HEK293T (cell line): ENCODE data around the gene SOCS2.
"Not testable (repeated sequence)": the region's sequence is repeated elsewhere in the genome, so short reads cannot be mapped to it uniquely, and the experiment has no call there.

Source experiments
- CTCF ChIA-PET: fragments of 350-600 bp; formaldehyde crosslinking; extraction: SDS; loops from one replicate; lab custom pipeline; 2021; ENCODE audit warnings: antibody characterized with exemption, inconsistent platforms; lab: Yijun Ruan, JAX
- POLR2A ChIA-PET: fragments of 350-600 bp; formaldehyde crosslinking; extraction: SDS; loops from one replicate; lab custom pipeline; 2020; ENCODE audit warnings: antibody characterized with exemption, inconsistent platforms; lab: Yijun Ruan, JAX
- DNase-seq: peaks from one replicate; pipeline ENCODE4 v3.0.0; 2012; ENCODE audit warnings: mixed read lengths; ENCODE audit errors: extremely low spot score
- ARNT ChIP-seq: fragments of 450-650 bp; IDR thresholded peaks from 2 replicates; pipeline ENCODE4 v1.6.1; 2017; ENCODE audit warnings: mild to moderate bottlenecking
- BHLHE40 ChIP-seq: fragments of 450-650 bp; IDR thresholded peaks from 2 replicates; pipeline ENCODE4 v1.6.1; 2016; ENCODE audit warnings: mild to moderate bottlenecking, moderate library complexity, borderline replicate concordance
- CTBP1 ChIP-seq: fragments of 450-650 bp; IDR thresholded peaks from 2 replicates; pipeline ENCODE4 v1.6.1; 2016; ENCODE audit warnings: borderline replicate concordance
- ELF4 ChIP-seq: fragments of 450-650 bp; IDR thresholded peaks from 2 replicates; pipeline ENCODE4 v1.6.1; 2017; ENCODE audit warnings: antibody characterized with exemption
- FOXA1 ChIP-seq: fragments of 450-650 bp; IDR thresholded peaks from 2 replicates; pipeline ENCODE4 v1.6.1; 2016; ENCODE audit warnings: mild to moderate bottlenecking
- FOXK2 ChIP-seq: fragments of 450-650 bp; IDR thresholded peaks from 2 replicates; pipeline ENCODE4 v1.6.1; 2016; ENCODE audit warnings: mild to moderate bottlenecking
- FOXM1 ChIP-seq: fragments of 450-650 bp; IDR thresholded peaks from 2 replicates; pipeline ENCODE4 v1.6.1; 2017; ENCODE audit warnings: mild to moderate bottlenecking, borderline replicate concordance
- HDGF ChIP-seq: fragments of 450-650 bp; IDR thresholded peaks from 2 replicates; pipeline ENCODE4 v1.6.1; 2017; ENCODE audit warnings: antibody characterized with exemption, borderline replicate concordance
- L3MBTL2 ChIP-seq: fragments of 450-650 bp; conservative IDR thresholded peaks from 2 replicates; pipeline ENCODE4 v1.6.1; 2016; ENCODE audit warnings: mild to moderate bottlenecking
- LEF1 ChIP-seq: fragments of 450-650 bp; IDR thresholded peaks from 2 replicates; pipeline ENCODE4 v1.6.1; 2017; ENCODE audit warnings: mild to moderate bottlenecking, borderline replicate concordance
- NFRKB ChIP-seq: fragments of 450-650 bp; IDR thresholded peaks from 2 replicates; pipeline ENCODE4 v1.6.1; 2016; ENCODE audit warnings: mild to moderate bottlenecking, moderate library complexity
- SP1 ChIP-seq: fragments of 450-650 bp; IDR thresholded peaks from 2 replicates; pipeline ENCODE4 v1.6.1; 2017
- SUZ12 ChIP-seq: fragments of 450-650 bp; IDR thresholded peaks from 2 replicates; pipeline ENCODE4 v1.6.1; 2016; ENCODE audit warnings: mild to moderate bottlenecking
- TARDBP ChIP-seq: fragments of 450-650 bp; IDR thresholded peaks from 2 replicates; pipeline ENCODE4 v1.6.1; 2016
- ZNF384 ChIP-seq: fragments of 450-650 bp; IDR thresholded peaks from 2 replicates; pipeline ENCODE4 v1.6.1; 2016
- TF ChIP-seq, protein P1 (sequence below): fragments of 450-650 bp; IDR thresholded peaks from 2 replicates; pipeline ENCODE4 v1.6.1; 2016

The SOCS2 gene

DNA sequence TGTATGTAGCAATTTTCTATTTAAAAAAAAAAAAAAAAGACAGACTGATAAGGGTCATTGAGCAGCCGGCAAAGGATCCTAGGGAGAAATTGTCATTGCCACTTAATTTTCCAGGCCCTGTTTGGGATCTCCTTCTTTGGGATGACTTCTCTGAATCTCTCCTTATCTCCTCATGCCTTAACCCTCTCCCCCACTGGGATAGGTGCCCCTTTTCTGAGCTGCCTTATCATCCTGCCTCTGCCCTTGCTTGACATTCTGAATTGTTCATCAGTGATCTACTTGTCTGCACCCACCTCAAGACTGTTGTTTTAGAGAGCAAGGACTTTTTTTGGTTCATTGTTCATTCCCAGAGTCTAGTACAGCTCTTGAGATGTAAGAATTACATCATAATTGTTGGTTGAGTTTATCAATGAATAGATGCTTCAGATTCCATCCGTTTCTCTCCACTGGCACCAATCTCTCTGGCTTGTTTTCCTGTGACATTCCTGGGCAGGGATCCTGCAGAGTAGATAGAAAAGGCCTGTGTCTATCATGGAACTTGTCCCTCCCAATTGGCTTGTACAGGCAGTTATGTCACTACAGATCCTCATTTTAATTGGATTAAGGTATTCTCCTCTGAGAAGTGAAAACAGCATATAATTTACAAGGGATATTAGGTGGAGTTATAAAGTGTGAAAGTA is 42.6 kb downstream of the SOCS2 start:
- no peak for DNase-seq
- CTCF ChIA-PET: no interaction called here

DNA sequence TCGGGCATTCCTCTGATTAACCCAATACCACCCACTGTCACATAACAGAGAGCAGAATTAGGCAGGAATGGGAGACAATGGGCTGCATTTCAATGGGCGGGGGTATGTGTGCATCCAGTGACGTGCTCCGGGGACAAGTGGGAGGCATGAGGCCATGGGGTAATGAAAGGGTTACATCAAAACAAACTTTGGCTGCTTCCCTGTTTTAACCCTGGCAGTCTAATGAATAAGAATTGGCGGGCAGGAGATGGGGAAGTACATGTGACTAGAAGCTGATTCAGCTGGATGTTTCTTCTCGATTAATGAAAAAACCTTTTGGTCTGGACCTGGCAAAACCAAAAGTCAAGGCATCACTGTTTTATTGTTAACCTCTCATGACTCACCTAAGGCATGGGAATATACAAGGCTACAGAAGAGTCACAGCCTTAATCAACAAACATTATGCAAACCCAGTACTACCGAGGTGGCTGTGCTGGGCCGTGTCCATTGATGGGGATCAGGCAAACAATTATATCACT is 44.2 kb downstream of the SOCS2 start:
- TF ChIP-seq FOXK2: no peak
- no peak for TF ChIP-seq FOXM1
- TF ChIP-seq, protein P1, sequence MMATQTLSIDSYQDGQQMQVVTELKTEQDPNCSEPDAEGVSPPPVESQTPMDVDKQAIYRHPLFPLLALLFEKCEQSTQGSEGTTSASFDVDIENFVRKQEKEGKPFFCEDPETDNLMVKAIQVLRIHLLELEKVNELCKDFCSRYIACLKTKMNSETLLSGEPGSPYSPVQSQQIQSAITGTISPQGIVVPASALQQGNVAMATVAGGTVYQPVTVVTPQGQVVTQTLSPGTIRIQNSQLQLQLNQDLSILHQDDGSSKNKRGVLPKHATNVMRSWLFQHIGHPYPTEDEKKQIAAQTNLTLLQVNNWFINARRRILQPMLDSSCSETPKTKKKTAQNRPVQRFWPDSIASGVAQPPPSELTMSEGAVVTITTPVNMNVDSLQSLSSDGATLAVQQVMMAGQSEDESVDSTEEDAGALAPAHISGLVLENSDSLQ: no peak
- no peak for TF ChIP-seq ELF4
- TF ChIP-seq SP1: no peak
- no peak for TF ChIP-seq LEF1
- no peak for TF ChIP-seq SUZ12
- TF ChIP-seq ARNT: no peak
- DNase-seq: no peak
- ChIA-PET CTCF (no interaction called here), POLR2A (no interaction called here)

More for the DNA sequence above, 42.6 kb downstream of the SOCS2 start:
- POLR2A ChIA-PET: no interaction called here
- TF ChIP-seq BHLHE40 (no peak), LEF1 (no peak), TARDBP (no peak), FOXK2 (no peak), ZNF384 (no peak), CTBP1 (no peak), ARNT (no peak), FOXA1 (no peak), NFRKB (no peak), SUZ12 (no peak), HDGF (no peak), FOXM1 (no peak), L3MBTL2 (no peak), SP1 (no peak), ELF4 (no peak)
- TF ChIP-seq, protein P1: no peak

DNA sequence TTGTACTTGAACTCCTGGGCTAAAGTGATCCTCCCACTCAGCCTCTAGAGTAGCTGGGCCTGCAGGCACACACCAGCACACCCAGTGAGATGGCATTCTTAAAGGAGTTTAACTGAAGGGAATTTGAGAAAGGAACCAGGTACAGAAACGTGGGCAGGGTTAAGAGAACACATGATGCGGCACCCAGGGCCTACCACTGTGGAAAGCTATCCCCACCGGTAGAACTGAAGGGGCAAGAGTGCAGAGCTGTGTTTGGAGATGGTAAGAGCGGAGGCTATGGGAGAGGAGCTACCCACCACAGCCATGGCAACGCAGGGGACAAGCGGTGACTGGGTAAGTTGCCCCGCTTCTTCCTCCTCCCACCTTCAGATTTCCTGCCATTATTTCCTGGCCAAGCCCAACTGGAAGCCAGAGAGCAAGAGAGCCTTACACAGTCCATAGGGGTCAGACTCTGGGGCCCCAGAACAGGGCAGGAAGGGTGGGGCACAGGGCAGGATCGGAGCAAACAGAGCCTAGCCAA is 46.5 kb downstream of the SOCS2 start:
- CTCF ChIA-PET: no interaction called here
- TF ChIP-seq ELF4: no peak
- TF ChIP-seq ARNT: no peak
- no peak for TF ChIP-seq BHLHE40
- no peak for DNase-seq
- POLR2A ChIA-PET: no interaction called here

DNA sequence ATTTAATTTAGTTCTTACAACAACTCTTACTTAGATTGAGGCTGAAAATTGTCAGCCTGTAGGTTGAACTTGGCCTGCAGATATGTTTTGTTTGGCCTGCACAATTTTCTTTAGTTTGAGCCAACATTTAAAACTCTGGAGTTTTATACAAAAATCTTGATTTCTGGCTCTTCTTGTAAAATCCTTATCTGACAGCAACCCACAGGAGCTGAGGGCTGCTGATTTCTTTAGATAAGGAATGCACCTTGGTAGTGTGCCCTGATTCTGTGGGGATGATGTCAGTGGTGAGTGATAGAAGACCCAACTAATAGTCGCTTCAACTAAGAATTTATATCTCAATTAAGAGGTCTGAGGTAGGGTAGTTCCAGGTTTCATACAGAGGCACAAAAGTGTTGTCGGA is 49.5 kb downstream of the SOCS2 start:
- POLR2A ChIA-PET: no interaction called here
- CTCF ChIA-PET: no interaction called here
- no peak for DNase-seq
- TF ChIP-seq CTBP1 (no peak), SP1 (no peak), NFRKB (no peak), LEF1 (no peak), HDGF (no peak), ARNT (no peak), L3MBTL2 (no peak), FOXM1 (no peak), ZNF384 (no peak), TARDBP (no peak), BHLHE40 (no peak), ELF4 (no peak), FOXA1 (no peak)
- TF ChIP-seq, protein P1: no peak

DNA sequence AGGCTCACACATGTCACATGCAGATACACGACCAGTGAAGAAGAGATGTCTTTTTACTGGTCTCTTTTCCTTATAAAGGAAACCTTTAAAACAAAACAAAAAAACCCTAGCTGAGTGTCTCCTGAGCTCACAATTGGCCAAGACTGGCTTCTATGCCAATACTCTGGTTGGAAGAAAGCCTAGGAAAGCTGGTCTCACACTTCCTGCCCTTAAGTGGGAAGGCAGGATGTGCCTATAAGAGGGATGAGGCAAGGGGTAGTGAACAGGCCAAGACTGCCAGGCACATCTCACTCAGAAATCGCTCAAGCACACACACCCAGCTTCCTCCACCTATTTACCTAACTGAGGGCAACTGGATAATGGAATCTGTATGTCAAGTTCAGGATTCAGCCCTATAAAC is 50.0 kb downstream of the SOCS2 start:
- ChIA-PET CTCF (no interaction called here), POLR2A (no interaction called here)
- no peak for TF ChIP-seq FOXA1
- no peak for TF ChIP-seq BHLHE40
- TF ChIP-seq L3MBTL2: no peak
- TF ChIP-seq LEF1: no peak
- DNase-seq: no peak

DNA sequence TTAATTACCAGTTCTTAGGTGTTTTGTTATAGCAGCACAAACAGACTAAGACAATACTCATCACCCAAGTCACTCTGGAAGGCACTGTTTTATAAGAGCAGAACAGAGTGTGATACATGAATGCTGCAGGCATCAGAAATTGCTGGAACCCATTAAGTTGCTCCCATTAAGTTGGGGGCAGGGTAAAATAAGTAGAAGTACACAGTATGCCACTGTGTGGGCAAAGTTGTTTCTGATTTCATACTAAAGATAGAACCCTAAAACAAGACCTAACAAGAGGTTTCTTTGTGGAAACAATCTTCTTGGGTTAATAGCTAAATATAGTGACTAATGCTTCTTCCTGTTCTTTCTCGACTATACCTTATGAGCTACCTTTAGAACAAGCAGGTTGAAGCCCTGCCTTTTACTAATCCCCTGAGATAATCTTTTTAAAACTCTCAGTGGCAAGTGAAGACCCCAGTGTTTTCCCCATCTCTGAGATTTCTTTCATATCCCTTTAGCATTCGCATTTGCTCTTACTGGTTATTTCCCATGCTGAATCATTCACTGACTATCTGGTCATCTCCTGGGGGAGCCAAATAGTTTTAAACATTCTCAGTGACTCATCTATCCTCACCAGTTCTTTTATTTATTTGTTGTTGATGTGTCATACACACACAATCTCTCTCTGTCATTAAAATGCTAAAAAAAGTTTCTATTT is 52.3 kb downstream of the SOCS2 start:
- no peak for DNase-seq
- POLR2A ChIA-PET: no interaction called here
- CTCF ChIA-PET: no interaction called here
- no peak for TF ChIP-seq FOXK2
- no peak for TF ChIP-seq ARNT
- TF ChIP-seq, protein P1: no peak
- TF ChIP-seq L3MBTL2: no peak
- no peak for TF ChIP-seq SUZ12
- no peak for TF ChIP-seq TARDBP
- TF ChIP-seq LEF1: no peak
- no peak for TF ChIP-seq ELF4
- TF ChIP-seq HDGF: no peak
- TF ChIP-seq FOXM1: no peak

DNA sequence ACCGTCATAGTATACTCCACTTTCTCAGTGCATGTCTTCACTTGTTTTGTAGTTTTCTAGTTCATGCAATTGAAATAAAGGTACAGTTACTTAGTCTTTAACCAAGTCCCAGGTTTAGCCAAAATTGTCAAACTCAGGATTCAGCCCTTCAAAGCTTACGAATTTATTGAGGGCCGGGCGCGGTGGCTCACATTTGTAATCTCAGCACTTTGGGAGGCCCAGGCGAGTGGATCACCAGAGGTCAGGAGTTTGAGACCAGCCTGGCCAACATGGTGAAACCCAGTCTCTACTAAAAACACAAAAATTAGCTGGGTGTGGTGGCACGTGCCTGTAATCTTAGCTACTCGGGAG is 52.8 kb downstream of the SOCS2 start:
- POLR2A ChIA-PET, CTCF ChIA-PET, DNase-seq: not testable (repeated sequence)
